NCI-H526 treated with DMSO at 0.1 percent for 48 hours (cell line): ENCODE data around the gene CCDC27.

Experiments used
- DNase-seq: peaks from one replicate; lab custom pipeline; 2025; lab: John Stamatoyannopoulos, UW

Gene CCDC27

GRCh38 chr1:3776231-3776961 lies 24.1 kb downstream of the CCDC27 start:
- DNase-seq, result no peak

- DNase-seq, result no peak
Measured at GRCh38 chr1:3777078-3777547, 24.9 kb downstream of the CCDC27 start.

- no peak for DNase-seq
Measured at GRCh38 chr1:3777647-3778589, 25.7 kb downstream of the CCDC27 start.

DNA sequence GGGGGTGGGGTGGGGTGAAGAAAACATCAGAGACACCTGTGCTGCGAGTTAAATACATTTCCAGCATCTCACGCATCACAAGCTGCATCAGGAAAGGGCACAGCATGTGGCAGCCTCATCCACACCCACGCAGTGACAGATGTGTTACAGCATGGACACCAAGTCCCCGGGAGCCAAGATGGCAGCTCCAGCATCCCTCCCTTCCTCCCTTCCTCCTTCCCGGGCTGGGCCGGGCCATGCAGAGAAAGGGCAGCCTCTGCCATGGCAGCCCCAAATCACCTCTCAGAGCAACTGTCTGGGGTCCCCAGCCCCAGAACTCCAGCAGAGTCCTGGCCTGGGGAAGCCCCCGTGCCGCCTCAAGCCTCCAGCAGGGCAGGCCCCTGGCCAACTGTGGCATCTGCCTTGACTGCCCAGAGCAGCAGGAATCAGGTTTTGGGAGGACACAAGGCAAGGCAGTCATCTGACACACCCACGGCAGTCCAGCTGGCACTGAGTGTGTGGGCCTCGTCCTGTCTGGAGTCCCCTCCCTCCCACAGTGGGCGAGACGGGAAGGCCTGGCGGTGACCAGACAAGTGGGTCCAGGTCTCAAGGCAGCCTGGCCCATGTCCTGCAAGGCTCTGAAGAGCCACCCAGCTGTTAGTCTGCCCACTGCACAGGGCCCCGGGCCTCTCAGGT lies 26.5 kb downstream of the CCDC27 start:
- DNase-seq, result no peak

DNA sequence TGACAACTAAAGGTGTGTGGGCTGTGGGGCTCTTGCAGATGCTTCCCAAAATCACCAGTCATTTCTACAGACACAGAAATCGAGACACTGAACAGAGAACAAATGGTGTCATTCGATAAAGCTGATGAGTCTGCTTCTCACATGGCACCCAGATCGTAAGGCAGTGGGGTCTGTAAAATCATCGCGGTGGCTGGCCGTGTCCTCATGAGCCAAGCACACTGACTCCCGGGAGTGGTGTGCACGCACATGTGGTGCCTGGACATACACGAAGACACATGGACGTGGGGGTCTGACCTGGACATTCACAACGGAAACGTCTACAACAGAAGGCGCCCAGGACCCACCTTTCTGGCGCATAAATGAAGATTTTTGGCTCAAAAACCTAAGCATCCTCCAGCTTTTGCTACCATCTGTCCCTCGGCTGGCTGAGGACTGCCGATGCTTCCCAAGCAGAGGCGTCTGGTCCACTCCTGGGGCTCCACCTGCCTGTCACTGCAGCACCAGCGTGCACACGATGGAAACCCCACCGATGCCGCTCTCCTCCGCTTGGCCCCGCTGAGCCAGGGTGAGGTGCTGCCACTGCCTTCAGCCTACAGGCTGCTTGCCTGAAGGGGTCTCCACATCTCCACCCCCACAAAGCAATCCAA lies 27.1 kb downstream of the CCDC27 start:
- no peak for DNase-seq

GRCh38 chr1:3779912-3780416 lies 27.7 kb downstream of the CCDC27 start:
- no peak for DNase-seq

DNA sequence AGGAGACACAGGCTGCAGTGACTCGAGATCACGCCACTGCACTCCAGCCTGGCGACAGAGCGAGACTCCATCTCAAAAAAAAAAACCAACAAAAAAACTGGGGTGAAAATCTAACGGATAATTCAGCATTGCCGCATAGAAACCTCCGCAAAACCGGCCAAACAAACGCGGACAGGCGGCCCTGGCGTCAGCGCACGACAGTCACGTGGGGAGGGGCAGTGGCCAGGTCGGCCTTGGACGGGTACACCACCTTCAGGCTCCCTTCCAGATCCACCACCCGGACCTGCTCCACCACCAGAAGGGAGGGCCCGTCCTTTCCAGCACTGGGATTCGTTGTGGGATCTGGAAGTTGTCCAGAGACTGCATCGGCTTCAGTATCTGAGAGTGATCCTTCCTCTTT lies 28.7 kb downstream of the CCDC27 start:
- no peak for DNase-seq

- no peak for DNase-seq
Measured at GRCh38 chr1:3783651-3784474, 31.6 kb downstream of the CCDC27 start.

- DNase-seq, result no peak
Measured at GRCh38 chr1:3785045-3785444, 32.8 kb downstream of the CCDC27 start.

GRCh38 chr1:3785456-3786157 lies 33.4 kb downstream of the CCDC27 start:
- DNase-seq, result peak; percentile 8

- DNase-seq, result no peak
Measured at GRCh38 chr1:3786468-3787348, 34.5 kb downstream of the CCDC27 start.

DNA sequence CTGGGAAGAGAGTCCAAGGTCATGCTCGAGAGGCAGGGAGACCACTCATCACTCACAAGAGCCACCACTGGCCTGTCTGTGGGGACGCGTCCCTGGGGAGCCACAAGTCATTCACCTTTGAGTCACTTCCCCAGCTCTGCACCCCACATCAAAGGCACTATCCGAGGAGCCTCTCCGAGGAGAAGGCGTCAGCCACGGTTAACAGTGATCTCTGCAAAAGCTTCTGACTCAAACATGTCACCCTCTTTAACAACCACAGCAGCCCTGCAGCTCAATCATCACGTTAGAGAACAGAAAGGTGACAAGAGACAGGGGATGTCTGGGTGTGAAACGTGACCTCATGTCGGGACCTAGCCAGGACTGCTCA lies 35.1 kb downstream of the CCDC27 start:
- DNase-seq, result no peak

DNA sequence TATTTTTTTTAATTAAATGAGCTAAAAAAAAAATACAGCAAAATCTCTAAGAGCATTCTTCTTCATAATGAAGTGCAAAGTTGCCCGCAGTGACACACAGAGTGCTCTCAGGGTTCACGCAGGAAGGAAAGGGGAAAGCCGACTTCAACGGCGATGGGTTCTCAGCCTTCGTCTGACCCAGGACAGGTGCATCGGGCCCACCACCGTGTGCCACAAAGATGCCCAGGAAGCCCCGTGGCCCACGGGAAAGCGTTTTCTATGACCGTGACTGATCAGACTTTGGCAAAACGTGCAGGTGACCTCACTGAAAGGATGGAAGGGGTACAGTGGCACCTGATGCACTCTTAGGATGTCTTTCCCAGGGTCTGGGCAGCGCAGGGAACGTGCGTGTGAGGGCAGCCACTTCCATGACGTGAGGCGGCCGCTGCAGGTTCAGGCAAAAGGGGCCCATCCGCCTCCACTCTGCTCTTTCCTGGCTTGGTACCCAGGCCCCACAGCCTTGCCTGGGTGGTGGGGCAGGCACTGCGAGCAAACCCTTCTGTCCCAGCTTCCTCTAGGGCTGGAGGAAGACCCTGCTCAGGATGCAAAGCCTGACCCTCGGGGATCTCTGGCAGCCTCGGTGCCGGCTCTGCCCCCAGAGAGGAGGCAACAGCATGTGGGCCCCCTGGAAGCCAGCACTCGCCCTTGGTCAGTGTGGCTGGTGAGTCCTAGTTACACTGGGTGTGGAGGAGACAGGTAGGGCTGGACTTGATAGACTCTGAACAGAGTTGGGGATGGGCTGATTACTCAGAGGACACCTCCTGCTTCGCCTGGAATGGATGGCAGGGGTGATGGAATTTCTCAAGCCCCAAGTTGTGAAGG lies 35.7 kb downstream of the CCDC27 start:
- no peak for DNase-seq

GRCh38 chr1:3788756-3789420 lies 36.6 kb downstream of the CCDC27 start:
- DNase-seq, result no peak

DNA sequence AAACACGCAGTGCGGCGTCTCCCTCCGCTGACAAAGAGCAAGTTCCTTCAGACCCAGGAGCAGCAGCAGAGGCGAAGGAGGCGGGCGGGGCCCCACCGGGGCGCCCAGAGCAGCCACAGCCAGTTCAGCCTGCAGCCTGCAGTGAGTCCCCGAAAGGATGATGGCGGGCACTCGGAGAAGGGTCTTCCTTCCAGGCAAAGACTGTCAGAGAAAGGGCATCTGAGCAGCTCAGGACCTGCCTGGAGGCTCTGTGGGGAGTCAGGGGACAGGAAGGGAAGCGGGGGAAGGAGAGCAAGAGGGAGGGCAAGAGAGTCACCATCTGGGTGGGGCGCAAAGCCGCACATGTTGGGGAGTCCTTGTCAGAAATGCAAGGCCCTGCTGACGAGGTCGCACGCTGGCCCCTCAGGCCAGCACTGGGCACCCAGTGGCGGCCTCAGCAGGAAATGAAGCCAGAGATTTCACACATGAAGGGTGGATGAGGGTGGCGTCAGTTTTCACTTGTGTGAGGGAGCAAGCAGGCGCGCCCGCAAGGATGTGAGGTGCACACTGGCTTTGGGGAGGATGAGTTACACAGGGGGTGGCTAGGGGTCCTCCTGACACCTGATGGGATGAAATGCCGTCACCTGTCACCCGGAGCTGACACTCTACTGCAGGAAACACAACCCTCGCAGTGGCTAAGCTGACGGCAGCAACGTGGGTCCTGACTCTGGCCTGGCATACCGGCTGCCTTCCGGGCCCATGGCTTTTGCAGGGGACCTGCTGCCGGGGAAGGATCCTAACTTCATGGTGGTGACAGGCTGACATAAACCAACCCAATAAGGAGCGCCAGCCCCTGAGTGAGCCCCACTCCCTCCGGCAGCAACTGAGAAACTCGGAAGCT lies 37.4 kb downstream of the CCDC27 start:
- DNase-seq, result no peak

DNA sequence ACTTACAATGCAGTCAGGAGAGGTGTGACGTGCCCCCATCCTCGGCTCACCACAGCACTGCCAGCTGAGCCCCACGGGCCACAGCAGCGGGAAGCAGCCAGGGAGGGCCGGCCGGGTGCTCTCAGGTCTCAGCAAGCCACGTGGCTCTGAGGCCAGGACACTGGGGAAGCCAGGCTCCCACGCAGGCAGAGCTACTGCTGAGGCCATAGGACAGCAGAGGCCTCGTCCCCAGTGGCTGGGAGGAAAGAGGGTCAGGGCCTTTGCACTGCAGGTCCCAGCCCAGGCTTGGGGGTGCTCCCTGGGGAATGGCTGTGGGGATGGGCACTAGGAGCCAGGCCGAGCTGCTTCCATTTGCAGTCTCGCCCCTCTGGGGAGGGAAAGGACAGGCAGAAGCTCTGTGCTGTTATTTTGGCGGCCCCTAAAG lies 38.3 kb downstream of the CCDC27 start:
- DNase-seq, result no peak

DNA sequence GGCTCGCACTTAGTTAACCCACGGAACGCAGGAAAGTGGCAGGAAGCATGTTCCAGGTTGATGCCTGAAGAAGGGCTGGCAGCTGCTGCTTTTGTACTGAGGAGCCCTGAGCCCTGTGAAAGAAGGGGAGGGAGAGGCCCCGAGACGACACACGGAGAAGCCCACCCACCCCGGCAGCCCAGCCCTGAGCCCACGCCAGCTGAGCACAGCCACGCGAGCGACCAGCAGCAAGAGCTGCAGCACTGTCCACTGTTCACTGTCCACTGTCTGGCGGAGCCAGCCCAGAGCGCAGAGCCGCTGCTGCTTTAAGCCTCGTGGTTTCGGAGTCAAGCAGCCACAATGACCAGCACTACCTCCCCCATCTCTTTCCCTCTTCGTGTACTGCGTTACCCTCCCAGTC lies 38.7 kb downstream of the CCDC27 start:
- no peak for DNase-seq
